ENCODE data around the gene ZNF530. TPM values are rescaled to one million over a fixed set of nuclear protein-coding genes. Genes with fewer than 3 reads are reported as not detected.
A peak's percentile ranks its signal among the peaks of the same experiment; 100 is the strongest.

ZNF530 gene
- total RNA-seq, 4 donors from 2014 or later, result 0.76 to 4.1 (median 1.8) TPM

- H3K27ac ChIP-seq, result no peak overlapping the region
- no peak for DNase-seq
- TF ChIP-seq, protein P1, sequence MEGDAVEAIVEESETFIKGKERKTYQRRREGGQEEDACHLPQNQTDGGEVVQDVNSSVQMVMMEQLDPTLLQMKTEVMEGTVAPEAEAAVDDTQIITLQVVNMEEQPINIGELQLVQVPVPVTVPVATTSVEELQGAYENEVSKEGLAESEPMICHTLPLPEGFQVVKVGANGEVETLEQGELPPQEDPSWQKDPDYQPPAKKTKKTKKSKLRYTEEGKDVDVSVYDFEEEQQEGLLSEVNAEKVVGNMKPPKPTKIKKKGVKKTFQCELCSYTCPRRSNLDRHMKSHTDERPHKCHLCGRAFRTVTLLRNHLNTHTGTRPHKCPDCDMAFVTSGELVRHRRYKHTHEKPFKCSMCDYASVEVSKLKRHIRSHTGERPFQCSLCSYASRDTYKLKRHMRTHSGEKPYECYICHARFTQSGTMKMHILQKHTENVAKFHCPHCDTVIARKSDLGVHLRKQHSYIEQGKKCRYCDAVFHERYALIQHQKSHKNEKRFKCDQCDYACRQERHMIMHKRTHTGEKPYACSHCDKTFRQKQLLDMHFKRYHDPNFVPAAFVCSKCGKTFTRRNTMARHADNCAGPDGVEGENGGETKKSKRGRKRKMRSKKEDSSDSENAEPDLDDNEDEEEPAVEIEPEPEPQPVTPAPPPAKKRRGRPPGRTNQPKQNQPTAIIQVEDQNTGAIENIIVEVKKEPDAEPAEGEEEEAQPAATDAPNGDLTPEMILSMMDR (IDR thresholded peaks at IDR 0.05), result no peak
- no peak for TF ChIP-seq POLR2A (IDR thresholded peaks at IDR 0.05)
- H3K4me3 ChIP-seq, result no peak overlapping the region
- H3K27me3 ChIP-seq, result no peaks in the 10 kb centered on the region
- H3K9me3 ChIP-seq, result peaks cover 0 to 60% (median 22%) of the 10 kb centered on the region in 4 donors
- no peaks in the 10 kb centered on the region for H3K4me1 ChIP-seq
- peaks cover 4 to 52% (median 17%) of the 10 kb centered on the region in 3 donors for H3K36me3 ChIP-seq
Observed at GRCh38 chr19:57641715-57642234, 42.1 kb downstream of the ZNF530 start.

DNA sequence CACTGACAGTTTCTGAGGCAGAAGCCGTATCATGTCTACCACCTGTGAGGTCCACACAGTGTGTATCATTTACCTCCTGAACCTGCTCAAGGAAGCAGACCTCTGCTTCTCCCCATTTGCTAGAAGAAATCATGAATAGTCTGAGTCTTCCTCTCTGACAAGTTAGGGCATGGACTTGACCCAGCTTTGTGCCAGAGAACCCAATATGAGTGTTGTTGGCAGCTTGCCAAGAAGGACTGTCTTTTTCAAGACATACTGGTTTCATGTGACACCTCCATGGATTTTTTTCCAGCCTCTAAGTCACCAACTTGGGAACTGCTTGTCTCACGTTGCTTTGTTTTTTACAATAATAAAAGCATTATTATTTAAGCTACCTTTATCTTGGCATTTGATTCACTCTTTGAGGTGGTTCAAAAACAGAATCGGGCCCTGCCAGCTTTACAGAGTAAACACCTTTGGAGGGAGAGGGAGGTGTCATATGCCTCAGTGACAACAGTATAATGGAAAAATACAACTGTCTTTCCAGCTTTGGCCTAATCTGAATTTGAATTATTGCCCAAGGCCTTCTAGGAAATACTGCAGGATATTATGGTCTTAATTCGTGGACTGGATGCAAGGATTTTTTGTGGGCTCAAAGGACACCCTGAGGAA lies 42.8 kb downstream of the ZNF530 start:
- H3K9me3 ChIP-seq, result peaks cover 0 to 58% (median 21%) of the 10 kb centered on the region in 4 donors
- no peaks in the 10 kb centered on the region for H3K4me1 ChIP-seq
- no peak overlapping the region for H3K27ac ChIP-seq
- DNase-seq, result no peak
- TF ChIP-seq, protein P1 (IDR thresholded peaks at IDR 0.05), result no peak
- no peak for TF ChIP-seq POLR2A (IDR thresholded peaks at IDR 0.05)
- peaks cover 4 to 45% (median 17%) of the 10 kb centered on the region in 3 donors for H3K36me3 ChIP-seq
- H3K4me3 ChIP-seq, result no peak overlapping the region
- H3K27me3 ChIP-seq, result no peaks in the 10 kb centered on the region

DNA sequence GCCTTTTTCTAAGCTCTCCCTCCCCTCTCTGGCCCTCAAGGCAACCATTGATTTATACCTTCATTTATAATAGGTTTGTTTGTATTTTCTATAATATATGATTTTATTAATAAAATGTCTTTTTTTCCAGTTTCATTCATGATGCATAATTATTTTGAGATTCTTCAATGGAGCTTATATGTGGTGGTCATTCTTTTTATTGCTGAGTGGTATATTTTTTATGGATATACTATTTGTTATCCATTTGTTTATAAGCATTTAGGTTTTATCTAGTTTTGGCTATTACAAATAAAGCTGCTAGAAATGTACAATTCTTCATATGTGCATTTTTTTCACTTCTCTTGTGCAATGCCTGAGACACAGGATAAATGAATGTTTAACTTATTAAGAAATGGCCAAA lies 44.0 kb downstream of the ZNF530 start:
- TF ChIP-seq POLR2A (IDR thresholded peaks at IDR 0.05), result no peak
- TF ChIP-seq, protein P1 (IDR thresholded peaks at IDR 0.05), result no peak
- Histone ChIP-seq H3K36me3 (peaks cover 4 to 39% (median 17%) of the 10 kb centered on the region in 3 donors), H3K27me3 (no peaks in the 10 kb centered on the region), H3K4me3 (no peak overlapping the region), H3K4me1 (no peaks in the 10 kb centered on the region), H3K27ac (no peak overlapping the region), H3K9me3 (peaks cover 0 to 46% (median 19%) of the 10 kb centered on the region in 4 donors)
- no peak for DNase-seq

DNA sequence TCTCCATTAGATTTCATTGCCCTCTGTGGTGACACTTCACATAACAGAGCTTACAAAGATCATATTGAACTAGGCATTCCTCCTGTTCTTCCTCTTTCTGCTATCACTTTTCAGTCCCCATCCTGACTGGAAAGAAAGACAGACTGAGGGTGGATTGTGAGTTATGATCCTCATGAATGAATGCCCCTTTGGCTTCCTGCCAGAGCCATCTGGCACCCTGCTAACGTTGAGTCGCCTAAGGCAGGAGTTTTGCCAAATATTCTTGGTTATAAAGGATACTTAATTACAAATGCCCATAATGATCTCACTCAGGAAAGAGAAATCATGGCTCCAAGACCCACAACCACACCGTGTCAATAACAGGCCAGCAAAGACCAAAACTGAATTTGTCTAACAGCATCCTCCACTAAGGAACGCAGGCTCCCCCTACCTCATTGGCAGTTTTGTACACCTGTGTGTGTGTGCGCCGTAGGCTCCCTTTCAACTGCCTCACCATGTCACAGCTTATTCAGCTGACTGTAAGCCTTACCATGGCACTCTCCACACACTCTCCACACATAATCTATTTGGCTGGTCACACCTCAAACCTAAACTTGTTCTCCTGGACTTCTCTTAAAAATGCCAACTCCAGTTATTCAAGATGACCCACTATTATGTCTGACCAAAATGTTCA lies 48.8 kb downstream of the ZNF530 start:
- Histone ChIP-seq H3K27me3 (no peaks in the 10 kb centered on the region), H3K4me3 (no peak overlapping the region), H3K36me3 (no peaks in the 10 kb centered on the region), H3K27ac (no peak overlapping the region), H3K4me1 (no peaks in the 10 kb centered on the region), H3K9me3 (peaks cover 0 to 6% (median 2%) of the 10 kb centered on the region in 4 donors)
- no peak for DNase-seq
- TF ChIP-seq POLR2A (IDR thresholded peaks at IDR 0.05), result no peak
- TF ChIP-seq, protein P1 (IDR thresholded peaks at IDR 0.05), result no peak

GRCh38 chr19:57651654-57651996 lies 51.9 kb downstream of the ZNF530 start:
- Histone ChIP-seq H3K27ac (no peak overlapping the region), H3K4me3 (peak overlapping the region in 1 of 4 donors; percentile 3)
- DNase-seq, result no peak

More at GRCh38 chr19:57651654-57651996, 51.9 kb downstream of the ZNF530 start:
- TF ChIP-seq POLR2A (IDR thresholded peaks at IDR 0.05), result no peak
- TF ChIP-seq, protein P1 (IDR thresholded peaks at IDR 0.05), result no peak
- H3K4me1 ChIP-seq, result no peaks in the 10 kb centered on the region
- no peaks in the 10 kb centered on the region for H3K36me3 ChIP-seq
- H3K9me3 ChIP-seq, result peaks cover 0 to 11% (median 2%) of the 10 kb centered on the region in 4 donors
- H3K27me3 ChIP-seq, result no peaks in the 10 kb centered on the region
